Neutrophil (primary cell): ENCODE data around the gene TNFRSF6B.
"Not testable (repeated sequence)": the region's sequence is repeated elsewhere in the genome, so short reads cannot be mapped to it uniquely, and the experiment has no call there.

Source experiments
- H3K27ac ChIP-seq: fragments of 200-600 bp; sonication (generic); 2 replicates; pipeline ENCODE4 v1.5.1; 2016; ENCODE audit warnings: mild to moderate bottlenecking, moderate library complexity
- H3K27me3 ChIP-seq: fragments of 200-600 bp; sonication (generic); 2 replicates; pipeline ENCODE4 v1.6.0; 2016; ENCODE audit warnings: mild to moderate bottlenecking
- H3K36me3 ChIP-seq: fragments of 200-600 bp; sonication (generic); 2 replicates; pipeline ENCODE4 v1.5.1; 2017
- H3K4me1 ChIP-seq, 2 experiments: fragments of 200-600 bp in 1 of 2; sonication (generic) in 1 of 2; 1 replicate in 1 of 2; 2 replicates in 1 of 2; pipeline versions ENCODE4 v1.5.1 to v1.6.1; 2013 to 2016; ENCODE audit warnings: low read depth in 1 of 2, low read length in 1 of 2, mild to moderate bottlenecking in 1 of 2, moderate library complexity in 1 of 2; ENCODE audit not compliant: control insufficient read depth in 1 of 2, insufficient read depth in 1 of 2
- H3K4me3 ChIP-seq, 2 experiments: fragments of 200-600 bp in 1 of 2; sonication (generic) in 1 of 2; 1 replicate in 1 of 2; 2 replicates in 1 of 2; pipeline ENCODE4 v1.5.1; 2013 to 2016; ENCODE audit warnings: low read depth in 1 of 2, low read length in 1 of 2, mild to moderate bottlenecking in 1 of 2, moderate library complexity in 1 of 2
- H3K9me3 ChIP-seq: fragments of 200-600 bp; sonication (generic); 2 replicates; pipeline ENCODE4 v1.5.1; 2016
- CTCF ChIP-seq: fragments of 200-600 bp; sonication (generic); IDR thresholded peaks from 2 replicates; pipeline ENCODE4 v1.5.1; 2016; ENCODE audit warnings: antibody characterized with exemption

The TNFRSF6B gene

GRCh38 chr20:63656451-63656850 is 40.0 kb upstream of the TNFRSF6B start:
- Histone ChIP-seq H3K27me3 (peaks cover 46% of the 10 kb centered on the region), H3K27ac (no peak overlapping the region), H3K9me3 (no peaks in the 10 kb centered on the region), H3K4me1 (peaks cover 26 to 39% of the 10 kb centered on the region in 2 experiments), H3K4me3 (no peak overlapping the region), H3K36me3 (peaks cover under 1% of the 10 kb centered on the region)
- TF ChIP-seq CTCF = no peak

GRCh38 chr20:63657260-63657936 is 39.1 kb upstream of the TNFRSF6B start:
- H3K9me3 ChIP-seq = no peaks in the 10 kb centered on the region
- peak overlapping the region; percentile 66 for H3K27ac ChIP-seq
- H3K4me3 ChIP-seq = peak overlapping the region; percentile 93 to 97
- peaks cover 10% of the 10 kb centered on the region for H3K36me3 ChIP-seq
- H3K4me1 ChIP-seq = peaks cover 25 to 34% of the 10 kb centered on the region in 2 experiments
- peaks cover 36% of the 10 kb centered on the region for H3K27me3 ChIP-seq
- no peak for TF ChIP-seq CTCF

GRCh38 chr20:63657937-63658748 is 38.3 kb upstream of the TNFRSF6B start, which contains the start of gene RTEL1:
Gene RTEL1 (plus strand): TSS chr20:63658312. CDS start chr20:63659403, 1,091 bp downstream.
- Histone ChIP-seq H3K4me1 (peaks cover 23 to 26% of the 10 kb centered on the region in 2 experiments), H3K27me3 (peaks cover 29% of the 10 kb centered on the region), H3K9me3 (no peaks in the 10 kb centered on the region), H3K4me3 (peak within 1 kb of the TSS; percentile 93 to 97), H3K27ac (peak within 1 kb of the TSS; percentile 66), H3K36me3 (peaks cover 17% of the 10 kb centered on the region)
- peak; percentile 43 for TF ChIP-seq CTCF

- H3K4me3 ChIP-seq = peak overlapping the region; percentile 93 to 97
- no peak for TF ChIP-seq CTCF
Observed at GRCh38 chr20:63658749-63659187, 37.7 kb upstream of the TNFRSF6B start.

GRCh38 chr20:63659370-63659769 is 37.1 kb upstream of the TNFRSF6B start:
- Histone ChIP-seq H3K36me3 (peaks cover 21% of the 10 kb centered on the region), H3K4me3 (peak overlapping the region in 1 of 2 experiments; percentile 93), H3K4me1 (peaks cover 18 to 20% of the 10 kb centered on the region in 2 experiments), H3K27ac (no peak overlapping the region), H3K27me3 (peaks cover 17% of the 10 kb centered on the region), H3K9me3 (no peaks in the 10 kb centered on the region)
- TF ChIP-seq CTCF = no peak

More at GRCh38 chr20:63658749-63659187, 37.7 kb upstream of the TNFRSF6B start:
- Histone ChIP-seq H3K9me3 (no peaks in the 10 kb centered on the region), H3K27ac (peak overlapping the region; percentile 66), H3K27me3 (peaks cover 23% of the 10 kb centered on the region), H3K36me3 (peaks cover 21% of the 10 kb centered on the region), H3K4me1 (peaks cover 20 to 22% of the 10 kb centered on the region in 2 experiments)

- H3K36me3 ChIP-seq = peaks cover 21% of the 10 kb centered on the region
- not testable (repeated sequence) for H3K27ac ChIP-seq, H3K27me3 ChIP-seq, H3K9me3 ChIP-seq, H3K4me3 ChIP-seq
- H3K4me1 ChIP-seq = peaks cover 18 to 20% of the 10 kb centered on the region in 2 experiments
Observed at GRCh38 chr20:63660174-63660573, 36.3 kb upstream of the TNFRSF6B start.
